HEK293 (cell line): ENCODE data around the gene WDFY2.

Source experiments
- SP2 ChIP-seq: fragments of 450-650 bp; formaldehyde crosslinking; IDR thresholded peaks from 2 replicates; pipeline ENCODE4 v1.5.1; 2016; ENCODE audit warnings: missing biosample characterization, missing genetic modification characterization
- WT1 ChIP-seq: fragments of 450-650 bp; formaldehyde crosslinking; IDR thresholded peaks from 2 replicates; pipeline ENCODE4 v1.5.1; 2016; ENCODE audit warnings: missing biosample characterization, missing genetic modification characterization
- ZNF274 ChIP-seq, 2 experiments: fragments of 200-500 bp in 1 of 2; fragments of 450-650 bp in 1 of 2; sonication (Bioruptor generic) in 1 of 2; formaldehyde crosslinking in 1 of 2; IDR thresholded peaks; 2 replicates each; pipeline versions ENCODE4 v1.5.1 to v1.6.1; 2014 to 2016; ENCODE audit warnings: borderline replicate concordance in 1 of 2, inconsistent platforms in 1 of 2, low read length in 1 of 2, missing biosample characterization in 1 of 2, missing genetic modification characterization in 1 of 2

DNA sequence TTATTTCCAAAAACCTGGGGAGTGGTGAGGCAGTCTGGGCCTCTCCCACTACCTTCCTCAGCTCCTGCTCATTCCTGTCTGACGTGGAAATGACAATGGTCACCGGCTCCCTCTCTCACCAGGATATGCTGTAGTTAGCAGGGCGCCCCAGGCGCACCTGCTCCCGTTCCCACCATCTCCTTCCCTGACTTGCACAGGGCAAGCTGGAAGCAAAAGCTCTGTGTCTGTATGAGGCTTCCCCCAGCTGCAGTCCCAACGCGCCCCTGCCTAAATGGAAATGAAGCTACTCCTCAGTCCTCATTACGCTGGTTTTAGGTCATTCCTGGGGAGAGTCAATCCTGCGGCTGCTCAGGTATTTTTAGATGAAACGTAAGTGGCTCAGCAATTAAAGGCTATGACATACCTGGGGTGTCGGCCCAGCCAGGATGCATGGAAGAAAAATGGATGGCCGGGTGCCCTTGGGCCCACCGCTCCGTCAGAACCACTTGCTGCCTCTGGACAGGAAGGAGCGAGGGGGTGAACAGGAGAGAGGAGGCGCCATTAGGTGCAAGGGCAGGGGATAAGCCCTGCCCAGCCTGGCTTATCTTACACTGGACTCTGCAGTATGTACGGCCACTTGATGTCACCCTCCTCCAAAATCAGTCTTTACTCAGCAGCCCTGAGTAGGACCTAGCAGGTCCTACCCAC, 187.3 kb downstream of the WDFY2 start:
- TF ChIP-seq ZNF274 (IDR thresholded peaks at IDR 0.05; ENCODE audit: low read length) (no peak), ZNF274 (tag by site-specific recombination; IDR thresholded peaks at IDR 0.05; ENCODE audit: borderline replicate concordance) (no peak), WT1 (no peak), SP2 (no peak)
